ENCODE data around the gene LIFR.

Gene LIFR

GRCh38 chr5:38551030-38552017 is 5.1 kb downstream of the LIFR start:
- Histone ChIP-seq H3K9me3 (ENCODE audit: control insufficient read depth in 2 of 2, low read length in 2 of 2) (no peaks in the 10 kb centered on the region), H3K36me3 (ENCODE audit: control insufficient read depth in 2 of 2, insufficient read depth in 2 of 2, low read length in 2 of 2) (no peaks in the 10 kb centered on the region), H3K4me1 (ENCODE audit: control insufficient read depth in 2 of 2, insufficient read depth in 2 of 2, low read length in 2 of 2) (no peaks in the 10 kb centered on the region), H3K27me3 (ENCODE audit: control insufficient read depth in 2 of 2, insufficient read depth in 2 of 2, low read length in 2 of 2) (peaks cover 8 to 11% of the 10 kb centered on the region in 2 donors), H3K27ac (ENCODE audit: low read depth in 2 of 2, low read length in 2 of 2) (no peak overlapping the region), H3K9ac (ENCODE audit: low read depth in 1 of 2, low read length in 2 of 2) (no peak overlapping the region), H3K4me3 (ENCODE audit: low read length in 2 of 2) (no peak overlapping the region)

GRCh38 chr5:38548064-38548759 is 8.2 kb downstream of the LIFR start:
- Histone ChIP-seq H3K4me1 (ENCODE audit: control insufficient read depth in 2 of 2, insufficient read depth in 2 of 2, low read length in 2 of 2) (no peaks in the 10 kb centered on the region), H3K9ac (ENCODE audit: low read depth in 1 of 2, low read length in 2 of 2) (no peak overlapping the region), H3K4me3 (ENCODE audit: low read length in 2 of 2) (no peak overlapping the region), H3K27ac (ENCODE audit: low read depth in 2 of 2, low read length in 2 of 2) (no peak overlapping the region), H3K9me3 (ENCODE audit: control insufficient read depth in 2 of 2, low read length in 2 of 2) (no peaks in the 10 kb centered on the region), H3K36me3 (ENCODE audit: control insufficient read depth in 2 of 2, insufficient read depth in 2 of 2, low read length in 2 of 2) (no peaks in the 10 kb centered on the region), H3K27me3 (ENCODE audit: control insufficient read depth in 2 of 2, insufficient read depth in 2 of 2, low read length in 2 of 2) (peaks cover 0 to 5% of the 10 kb centered on the region in 2 donors)

GRCh38 chr5:38547257-38547656 is 9.2 kb downstream of the LIFR start:
- Histone ChIP-seq H3K27me3 (ENCODE audit: control insufficient read depth in 2 of 2, insufficient read depth in 2 of 2, low read length in 2 of 2) (no peaks in the 10 kb centered on the region), H3K9ac (ENCODE audit: low read depth in 1 of 2, low read length in 2 of 2) (no peak overlapping the region), H3K9me3 (ENCODE audit: control insufficient read depth in 2 of 2, low read length in 2 of 2) (no peaks in the 10 kb centered on the region), H3K27ac (ENCODE audit: low read depth in 2 of 2, low read length in 2 of 2) (no peak overlapping the region), H3K4me3 (ENCODE audit: low read length in 2 of 2) (no peak overlapping the region), H3K4me1 (ENCODE audit: control insufficient read depth in 2 of 2, insufficient read depth in 2 of 2, low read length in 2 of 2) (no peaks in the 10 kb centered on the region), H3K36me3 (ENCODE audit: control insufficient read depth in 2 of 2, insufficient read depth in 2 of 2, low read length in 2 of 2) (no peaks in the 10 kb centered on the region)

DNA sequence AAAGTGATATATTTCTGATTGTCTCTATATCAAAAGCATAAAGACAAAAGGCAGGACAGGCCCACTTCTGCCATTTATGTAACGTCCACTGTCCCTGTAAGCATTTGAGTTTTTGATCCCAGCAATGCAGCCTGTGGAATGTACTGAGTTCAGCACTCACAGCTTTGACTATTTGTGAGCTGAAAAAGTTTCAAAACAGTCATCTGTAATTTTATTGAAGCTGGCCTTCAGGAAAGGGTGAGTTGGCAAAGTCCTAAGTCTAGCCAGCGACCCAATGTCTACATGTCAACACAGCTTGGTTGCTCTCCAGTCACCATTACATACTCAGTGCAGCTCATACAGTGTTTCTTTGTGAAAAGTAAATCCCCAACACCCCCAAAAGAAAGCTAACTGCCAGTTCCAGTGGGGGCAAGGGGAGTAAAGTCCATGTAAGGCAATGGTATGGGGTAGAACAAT is 9.7 kb downstream of the LIFR start:
- H3K4me1 ChIP-seq (ENCODE audit: control insufficient read depth in 2 of 2, insufficient read depth in 2 of 2, low read length in 2 of 2), result no peaks in the 10 kb centered on the region
- H3K4me3 ChIP-seq (ENCODE audit: low read length in 2 of 2), result no peak overlapping the region
- H3K27ac ChIP-seq (ENCODE audit: low read depth in 2 of 2, low read length in 2 of 2), result no peak overlapping the region
- no peaks in the 10 kb centered on the region for H3K27me3 ChIP-seq (ENCODE audit: control insufficient read depth in 2 of 2, insufficient read depth in 2 of 2, low read length in 2 of 2)
- no peak overlapping the region for H3K9ac ChIP-seq (ENCODE audit: low read depth in 1 of 2, low read length in 2 of 2)
- H3K9me3 ChIP-seq (ENCODE audit: control insufficient read depth in 2 of 2, low read length in 2 of 2), result no peaks in the 10 kb centered on the region
- H3K36me3 ChIP-seq (ENCODE audit: control insufficient read depth in 2 of 2, insufficient read depth in 2 of 2, low read length in 2 of 2), result no peaks in the 10 kb centered on the region

DNA sequence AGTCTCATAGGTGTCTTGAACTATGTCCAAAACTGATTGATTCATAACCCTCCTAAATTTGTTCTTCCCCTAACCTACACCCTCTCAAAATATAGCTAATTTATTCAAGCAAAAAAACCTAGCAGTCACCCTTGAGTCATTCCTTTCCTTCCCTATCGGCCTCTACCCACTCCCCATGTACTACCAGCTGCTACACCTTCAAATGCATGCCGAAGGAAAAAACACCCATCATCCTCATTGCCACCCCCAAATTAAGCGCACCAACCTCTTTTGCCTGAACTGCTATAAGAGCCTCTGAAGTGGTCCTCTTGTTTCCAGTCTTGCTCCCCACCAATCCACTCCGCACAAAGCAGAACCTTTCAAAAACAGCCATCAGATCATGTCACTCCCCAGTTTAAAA is 12.6 kb downstream of the LIFR start:
- H3K4me1 ChIP-seq (ENCODE audit: control insufficient read depth in 2 of 2, insufficient read depth in 2 of 2, low read length in 2 of 2), result no peaks in the 10 kb centered on the region
- no peak overlapping the region for H3K9ac ChIP-seq (ENCODE audit: low read depth in 1 of 2, low read length in 2 of 2)
- no peak overlapping the region for H3K27ac ChIP-seq (ENCODE audit: low read depth in 2 of 2, low read length in 2 of 2)
- no peaks in the 10 kb centered on the region for H3K9me3 ChIP-seq (ENCODE audit: control insufficient read depth in 2 of 2, low read length in 2 of 2)
- peaks cover 0 to 3% of the 10 kb centered on the region in 2 donors for H3K27me3 ChIP-seq (ENCODE audit: control insufficient read depth in 2 of 2, insufficient read depth in 2 of 2, low read length in 2 of 2)
- H3K4me3 ChIP-seq (ENCODE audit: low read length in 2 of 2), result no peak overlapping the region
- H3K36me3 ChIP-seq (ENCODE audit: control insufficient read depth in 2 of 2, insufficient read depth in 2 of 2, low read length in 2 of 2), result no peaks in the 10 kb centered on the region

DNA sequence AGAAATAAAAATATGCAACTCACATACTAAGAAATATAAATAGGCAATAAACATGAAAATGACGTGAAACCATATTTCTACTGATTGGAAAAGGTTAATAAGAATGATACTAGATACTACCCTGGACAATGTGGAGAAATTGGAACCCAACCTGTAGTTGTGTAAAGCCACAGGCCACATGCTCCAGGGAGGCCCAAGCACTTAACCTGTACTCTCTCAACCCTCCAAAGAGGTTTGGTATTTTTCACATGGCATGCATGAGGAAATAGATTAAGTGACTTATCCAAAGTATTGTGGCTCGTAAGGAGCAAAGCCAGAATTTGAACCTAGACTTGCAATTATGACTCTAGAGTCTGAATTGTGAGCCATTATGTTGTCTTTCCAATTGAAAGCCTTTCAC is 13.4 kb downstream of the LIFR start:
- Histone ChIP-seq H3K27ac (ENCODE audit: low read depth in 2 of 2, low read length in 2 of 2) (no peak overlapping the region), H3K4me1 (ENCODE audit: control insufficient read depth in 2 of 2, insufficient read depth in 2 of 2, low read length in 2 of 2) (peaks cover 0 to 3% of the 10 kb centered on the region in 2 donors), H3K27me3 (ENCODE audit: control insufficient read depth in 2 of 2, insufficient read depth in 2 of 2, low read length in 2 of 2) (peaks cover 0 to 3% of the 10 kb centered on the region in 2 donors), H3K9me3 (ENCODE audit: control insufficient read depth in 2 of 2, low read length in 2 of 2) (no peaks in the 10 kb centered on the region), H3K36me3 (ENCODE audit: control insufficient read depth in 2 of 2, insufficient read depth in 2 of 2, low read length in 2 of 2) (no peaks in the 10 kb centered on the region), H3K9ac (ENCODE audit: low read depth in 1 of 2, low read length in 2 of 2) (no peak overlapping the region), H3K4me3 (ENCODE audit: low read length in 2 of 2) (no peak overlapping the region)

DNA sequence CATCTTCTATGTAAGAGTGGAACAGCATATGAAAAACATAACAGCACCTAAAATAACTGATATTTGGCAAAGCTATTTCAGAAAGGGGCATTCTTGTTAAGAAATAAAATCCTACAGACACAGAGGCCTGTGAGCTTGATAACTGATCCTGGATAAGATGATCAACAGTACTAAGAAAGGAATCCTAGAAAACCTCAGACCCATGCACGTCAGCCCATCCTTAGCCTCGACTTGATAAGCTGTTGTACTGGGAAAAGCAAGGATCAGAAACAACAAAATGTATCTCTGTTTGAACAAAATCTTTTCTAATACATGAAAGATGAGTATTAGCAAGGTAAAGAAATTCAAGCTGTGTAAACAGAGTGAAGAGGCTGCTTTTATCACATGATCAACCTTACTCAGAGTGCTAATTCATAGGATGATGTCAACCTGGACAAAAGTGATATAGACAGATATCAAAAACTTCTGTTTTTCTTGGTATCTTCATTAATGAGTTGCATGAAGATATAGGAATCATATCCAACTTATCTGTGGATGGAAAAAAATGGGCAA is 15.2 kb downstream of the LIFR start:
- no peak overlapping the region for H3K9ac ChIP-seq (ENCODE audit: low read depth in 1 of 2, low read length in 2 of 2)
- no peaks in the 10 kb centered on the region for H3K36me3 ChIP-seq (ENCODE audit: control insufficient read depth in 2 of 2, insufficient read depth in 2 of 2, low read length in 2 of 2)

GRCh38 chr5:38540314-38540713 is 16.1 kb downstream of the LIFR start:
- Histone ChIP-seq H3K4me3 (ENCODE audit: low read length in 2 of 2) (no peak overlapping the region), H3K36me3 (ENCODE audit: control insufficient read depth in 2 of 2, insufficient read depth in 2 of 2, low read length in 2 of 2) (no peaks in the 10 kb centered on the region), H3K9me3 (ENCODE audit: control insufficient read depth in 2 of 2, low read length in 2 of 2) (no peaks in the 10 kb centered on the region), H3K4me1 (ENCODE audit: control insufficient read depth in 2 of 2, insufficient read depth in 2 of 2, low read length in 2 of 2) (peaks cover 0 to 3% of the 10 kb centered on the region in 2 donors), H3K27me3 (ENCODE audit: control insufficient read depth in 2 of 2, insufficient read depth in 2 of 2, low read length in 2 of 2) (peaks cover 0 to 3% of the 10 kb centered on the region in 2 donors), H3K9ac (ENCODE audit: low read depth in 1 of 2, low read length in 2 of 2) (no peak overlapping the region), H3K27ac (ENCODE audit: low read depth in 2 of 2, low read length in 2 of 2) (no peak overlapping the region)

More for the DNA sequence above, 15.2 kb downstream of the LIFR start:
- Histone ChIP-seq H3K27me3 (ENCODE audit: control insufficient read depth in 2 of 2, insufficient read depth in 2 of 2, low read length in 2 of 2) (peaks cover 0 to 3% of the 10 kb centered on the region in 2 donors), H3K4me1 (ENCODE audit: control insufficient read depth in 2 of 2, insufficient read depth in 2 of 2, low read length in 2 of 2) (peaks cover 0 to 3% of the 10 kb centered on the region in 2 donors), H3K4me3 (ENCODE audit: low read length in 2 of 2) (no peak overlapping the region), H3K9me3 (ENCODE audit: control insufficient read depth in 2 of 2, low read length in 2 of 2) (no peaks in the 10 kb centered on the region), H3K27ac (ENCODE audit: low read depth in 2 of 2, low read length in 2 of 2) (no peak overlapping the region)

GRCh38 chr5:38538161-38538560 is 18.3 kb downstream of the LIFR start:
- H3K27ac ChIP-seq (ENCODE audit: low read depth in 2 of 2, low read length in 2 of 2), result no peak overlapping the region
- peaks cover 0 to 3% of the 10 kb centered on the region in 2 donors for H3K27me3 ChIP-seq (ENCODE audit: control insufficient read depth in 2 of 2, insufficient read depth in 2 of 2, low read length in 2 of 2)
- no peaks in the 10 kb centered on the region for H3K36me3 ChIP-seq (ENCODE audit: control insufficient read depth in 2 of 2, insufficient read depth in 2 of 2, low read length in 2 of 2)
- no peaks in the 10 kb centered on the region for H3K9me3 ChIP-seq (ENCODE audit: control insufficient read depth in 2 of 2, low read length in 2 of 2)
- H3K4me1 ChIP-seq (ENCODE audit: control insufficient read depth in 2 of 2, insufficient read depth in 2 of 2, low read length in 2 of 2), result peaks cover 0 to 3% of the 10 kb centered on the region in 2 donors
- no peak overlapping the region for H3K9ac ChIP-seq (ENCODE audit: low read depth in 1 of 2, low read length in 2 of 2)
- H3K4me3 ChIP-seq (ENCODE audit: low read length in 2 of 2), result no peak overlapping the region

DNA sequence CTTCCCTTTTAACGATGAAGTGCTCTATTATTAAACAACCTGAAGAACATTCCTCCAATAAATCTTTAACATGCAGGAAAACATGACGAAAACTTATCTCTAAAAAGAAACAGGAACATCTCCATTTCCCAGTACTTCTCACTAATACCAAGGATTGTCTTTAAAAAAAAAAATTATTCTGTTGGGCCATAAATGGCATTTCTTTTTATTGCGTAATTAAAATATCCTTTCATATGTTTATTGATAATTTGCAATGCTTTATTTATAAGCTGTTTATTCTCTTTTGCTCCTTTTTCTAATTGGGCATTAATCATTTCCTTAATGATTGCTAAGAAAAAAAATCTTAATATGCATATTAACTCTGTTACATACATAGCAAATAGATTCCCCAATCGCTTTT is 18.9 kb downstream of the LIFR start:
- Histone ChIP-seq H3K27ac (ENCODE audit: low read depth in 2 of 2, low read length in 2 of 2) (no peak overlapping the region), H3K27me3 (ENCODE audit: control insufficient read depth in 2 of 2, insufficient read depth in 2 of 2, low read length in 2 of 2) (peaks cover 0 to 3% of the 10 kb centered on the region in 2 donors), H3K4me1 (ENCODE audit: control insufficient read depth in 2 of 2, insufficient read depth in 2 of 2, low read length in 2 of 2) (peaks cover 0 to 3% of the 10 kb centered on the region in 2 donors), H3K9me3 (ENCODE audit: control insufficient read depth in 2 of 2, low read length in 2 of 2) (no peaks in the 10 kb centered on the region), H3K4me3 (ENCODE audit: low read length in 2 of 2) (no peak overlapping the region), H3K9ac (ENCODE audit: low read depth in 1 of 2, low read length in 2 of 2) (no peak overlapping the region), H3K36me3 (ENCODE audit: control insufficient read depth in 2 of 2, insufficient read depth in 2 of 2, low read length in 2 of 2) (no peaks in the 10 kb centered on the region)

Data from mucosa of rectum (tissue), 2 donors.